GM19023 (cell line): ENCODE data around the gene SULT1C2.
"Not testable (repeated sequence)": the region's sequence is repeated elsewhere in the genome, so short reads cannot be mapped to it uniquely, and the experiment has no call there.

ENCODE experiments used
- ATAC-seq: cut with Tn5 transposase; IDR thresholded peaks from one replicate; pipeline ENCODE4 v1.9.1; 2021; ENCODE audit warnings: mild to moderate bottlenecking, moderate library complexity; ENCODE audit not compliant: unreplicated experiment

SULT1C2 gene

DNA sequence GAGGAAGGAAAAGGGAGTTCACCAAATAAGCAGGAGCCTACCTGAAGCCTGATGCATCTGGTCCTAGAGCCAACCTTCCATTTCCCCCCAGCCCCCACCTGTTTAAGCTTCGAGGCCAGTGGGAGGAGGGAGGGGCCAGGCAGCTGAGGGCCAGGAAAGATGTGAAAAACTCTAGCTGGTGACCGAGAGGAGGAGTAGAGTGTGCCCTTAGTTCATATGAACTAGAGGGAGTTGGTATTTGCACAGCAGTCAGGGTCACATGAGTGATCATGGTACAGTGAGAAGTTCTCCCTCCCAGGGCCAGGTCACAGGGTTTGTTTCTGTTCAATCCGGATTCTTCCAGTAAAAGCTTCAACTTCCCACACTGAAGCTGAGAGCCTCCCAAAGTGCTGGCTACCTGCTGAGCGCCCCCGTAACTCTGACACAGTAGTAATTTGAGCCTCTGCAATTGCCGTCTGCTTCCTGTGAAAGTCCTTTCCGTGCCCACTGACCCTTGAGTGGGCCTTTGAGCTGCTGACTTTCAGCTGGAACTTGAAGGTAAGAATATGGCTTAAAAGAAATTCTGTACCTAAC is at the start of gene SULT1C2:
SULT1C2 (plus strand) TSS at position 362 of the 573 bp plus-strand sequence. CDS start 4,773 bp downstream, outside the sequence.
- no peak for ATAC-seq

DNA sequence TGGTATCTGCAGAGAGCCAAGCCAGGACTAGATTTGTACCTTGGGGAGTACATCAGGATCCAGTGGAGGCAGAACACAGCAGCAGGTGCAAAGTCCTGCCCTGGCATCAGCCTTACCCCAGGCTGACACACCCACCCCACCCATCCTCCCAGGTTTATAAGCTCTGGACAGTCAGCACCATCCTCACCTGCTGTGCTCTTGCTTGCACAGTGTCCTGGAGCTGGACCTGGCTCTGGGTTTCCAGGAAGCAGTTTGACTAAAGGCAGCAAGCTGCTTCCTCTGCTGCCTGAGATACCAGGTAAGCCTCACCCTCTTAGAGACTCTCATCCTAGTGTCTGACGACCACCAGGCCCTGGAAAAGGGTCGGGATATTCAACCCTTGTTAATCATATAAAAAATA is 48.9 kb upstream of the SULT1C2 start, which contains the start of gene SULT1C3:
SULT1C3 (plus strand) TSS at position 183 of the 400 bp plus-strand sequence. CDS start 7,227 bp downstream, outside the sequence.
- no peak for ATAC-seq

DNA sequence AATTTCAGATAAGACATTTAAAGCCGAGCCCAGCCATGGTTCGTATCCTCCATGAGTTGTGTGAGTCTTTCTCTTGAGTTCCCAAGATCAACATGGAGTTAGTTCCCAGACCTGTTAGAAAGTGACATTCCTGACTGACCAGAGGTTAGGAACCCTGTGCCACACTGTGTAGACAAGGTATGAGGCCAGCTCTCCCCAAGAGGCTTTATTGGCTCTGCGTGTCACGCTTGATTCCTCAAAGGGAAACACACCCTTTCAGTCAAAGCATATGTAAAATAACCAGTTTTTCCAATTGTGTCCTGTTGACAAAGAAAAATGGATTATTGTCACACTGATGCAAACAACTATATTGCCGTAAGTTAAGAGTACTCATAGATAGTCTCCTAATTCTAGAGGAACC is 47.7 kb upstream of the SULT1C2 start:
- no peak for ATAC-seq

DNA sequence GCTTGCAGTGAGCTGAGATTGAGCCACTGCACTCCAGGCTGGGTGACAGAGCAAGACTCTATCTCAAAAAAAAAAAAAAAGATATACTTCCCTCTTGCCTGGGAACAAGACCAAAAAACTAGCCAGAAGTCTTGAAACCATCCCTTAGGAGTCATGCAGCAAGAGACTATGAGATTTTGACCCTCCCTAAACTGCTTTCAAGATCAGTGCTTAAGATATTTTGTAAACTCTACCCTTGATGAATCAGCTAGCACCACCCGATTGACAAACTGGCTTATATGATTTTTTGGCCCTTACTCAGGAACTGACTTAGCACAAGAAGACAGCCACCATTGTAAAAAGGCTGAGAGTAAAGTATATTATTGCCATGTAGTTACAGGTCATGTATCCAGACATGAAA is 45.1 kb upstream of the SULT1C2 start:
- ATAC-seq = no peak

DNA sequence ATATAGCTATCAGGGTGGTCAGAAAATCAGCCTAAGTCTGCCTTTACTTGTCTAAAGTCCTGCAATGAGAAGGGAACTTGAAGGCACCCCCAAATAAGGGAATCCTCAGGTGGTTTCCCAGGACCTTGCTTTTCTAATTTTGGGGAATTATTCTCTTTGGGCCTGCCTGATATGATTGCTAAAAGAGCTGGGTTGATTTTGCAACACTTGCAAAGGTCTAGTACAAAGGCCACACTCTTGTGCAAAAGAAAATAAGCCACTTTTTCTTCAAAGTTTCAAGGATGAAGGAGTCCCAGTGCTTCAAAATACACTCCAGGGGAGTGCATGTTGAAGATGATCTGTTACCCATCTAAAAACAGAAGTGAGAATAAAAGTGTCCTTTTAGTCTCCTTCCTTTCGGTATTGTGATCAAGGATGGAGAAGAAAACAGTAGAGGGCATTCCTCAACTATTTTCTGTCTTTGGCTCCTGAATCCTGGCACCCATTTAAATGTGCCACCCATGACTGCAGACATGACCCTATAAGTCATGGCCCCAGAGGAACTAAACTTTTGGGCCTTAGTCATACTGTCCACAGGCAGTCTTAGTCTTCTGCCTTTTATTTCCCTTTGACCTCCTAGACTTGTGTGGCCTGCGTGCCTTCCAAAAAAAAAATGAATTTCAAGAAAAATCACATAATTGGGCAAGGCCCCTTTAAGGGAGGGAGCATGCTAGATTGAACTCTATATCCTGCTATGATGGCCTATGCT is 43.9 kb upstream of the SULT1C2 start:
- ATAC-seq = no peak

DNA sequence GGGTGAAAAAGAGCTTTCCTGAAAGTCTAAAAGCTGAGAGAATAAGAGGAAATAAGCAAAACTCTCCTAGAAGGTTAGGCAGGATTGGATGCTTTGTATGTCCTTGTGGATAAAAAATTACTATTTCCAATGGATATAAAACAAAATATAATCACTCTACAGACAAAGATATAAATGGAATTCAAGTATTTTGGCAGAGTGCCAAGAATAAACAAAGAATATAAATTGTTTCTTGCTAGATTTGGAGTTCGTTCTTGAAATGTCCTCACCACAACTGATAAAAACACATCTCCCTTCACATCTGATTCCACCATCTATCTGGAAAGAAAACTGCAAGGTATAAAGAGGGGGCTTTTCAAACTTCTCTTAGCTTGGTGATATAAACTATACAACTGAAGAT is 35.6 kb upstream of the SULT1C2 start:
- no peak for ATAC-seq

DNA sequence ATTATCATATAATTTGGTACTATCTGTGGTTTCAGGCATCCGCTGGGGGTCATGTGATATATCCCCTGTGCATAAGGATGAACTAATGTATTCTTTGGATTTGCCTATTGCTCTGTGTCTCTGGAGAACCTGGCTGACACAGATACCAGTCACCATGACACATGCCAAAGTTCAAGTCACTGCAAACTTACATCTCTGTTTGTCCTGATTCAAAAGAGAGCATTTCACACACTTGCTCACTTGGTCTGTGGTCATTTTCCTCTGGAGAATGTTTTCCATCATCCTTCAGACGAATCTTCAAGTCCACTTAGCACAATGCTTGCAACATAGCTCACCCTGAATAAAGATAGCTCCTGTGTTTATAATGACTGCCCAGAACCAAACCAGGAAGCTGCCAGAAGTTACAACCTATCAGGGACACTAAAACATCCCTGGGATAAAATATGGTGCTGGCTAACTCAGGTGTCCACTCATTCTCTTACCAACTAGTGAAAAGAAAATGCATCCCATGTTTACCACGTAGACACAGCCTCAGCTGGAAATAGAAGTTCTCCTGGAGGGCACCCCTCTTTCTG is 30.9 kb upstream of the SULT1C2 start:
- ATAC-seq = no peak

DNA sequence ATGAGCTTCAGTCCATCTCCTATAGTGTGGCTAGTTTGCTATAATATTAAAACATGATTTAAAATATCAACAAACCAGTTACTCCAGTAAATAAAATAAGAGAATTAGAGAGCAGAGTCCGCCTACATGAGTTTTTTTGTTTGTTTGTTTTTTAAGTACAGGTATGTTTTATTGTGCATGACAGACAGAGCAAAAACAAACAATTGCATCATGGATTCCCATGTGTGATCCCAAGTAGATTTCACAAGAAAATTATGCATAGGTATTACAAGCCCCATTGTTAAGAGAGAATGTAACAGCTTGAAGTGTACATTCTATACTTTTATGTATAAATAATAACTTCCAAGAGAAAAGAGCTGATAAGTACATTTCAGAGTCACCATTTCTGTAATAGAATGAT is 27.9 kb upstream of the SULT1C2 start:
- no peak for ATAC-seq

DNA sequence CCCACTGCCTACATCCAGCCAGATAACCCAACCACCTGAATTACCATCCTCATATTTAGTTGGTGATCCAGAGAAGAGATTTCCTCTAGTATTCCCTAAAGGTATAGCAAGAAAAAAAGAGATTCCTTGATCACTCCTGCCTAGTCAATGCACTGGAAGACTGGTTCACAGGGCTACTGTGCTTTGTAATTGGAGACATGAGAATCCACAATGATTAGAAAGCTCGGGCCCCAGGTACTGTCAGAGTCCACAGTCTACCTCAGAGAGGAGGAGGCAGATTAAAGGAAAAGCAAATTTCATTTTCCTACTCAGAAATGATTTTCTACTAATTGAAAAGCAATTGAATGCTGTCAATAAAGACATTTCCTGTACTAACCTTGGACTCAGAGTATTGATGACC is 26.7 kb upstream of the SULT1C2 start:
- no peak for ATAC-seq

DNA sequence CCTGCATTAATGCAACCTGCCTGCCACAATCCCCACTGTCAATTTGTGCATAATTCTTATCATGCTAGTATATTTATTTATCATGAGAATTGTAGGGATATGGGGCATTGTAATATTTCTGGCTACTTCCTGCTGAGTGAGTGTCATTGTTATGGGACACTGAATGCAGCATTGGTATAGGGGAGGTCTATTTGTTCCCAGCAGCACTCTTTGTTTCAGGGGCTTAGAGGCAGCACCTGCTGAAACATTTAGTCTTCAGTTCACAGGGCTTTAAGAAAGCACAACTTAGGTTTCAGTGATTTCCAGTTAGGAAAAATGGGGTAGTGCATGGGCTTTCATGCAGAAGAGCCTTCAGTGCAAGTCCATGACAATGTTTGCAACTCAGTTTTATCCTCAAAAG is 25.3 kb upstream of the SULT1C2 start:
- ATAC-seq = no peak

DNA sequence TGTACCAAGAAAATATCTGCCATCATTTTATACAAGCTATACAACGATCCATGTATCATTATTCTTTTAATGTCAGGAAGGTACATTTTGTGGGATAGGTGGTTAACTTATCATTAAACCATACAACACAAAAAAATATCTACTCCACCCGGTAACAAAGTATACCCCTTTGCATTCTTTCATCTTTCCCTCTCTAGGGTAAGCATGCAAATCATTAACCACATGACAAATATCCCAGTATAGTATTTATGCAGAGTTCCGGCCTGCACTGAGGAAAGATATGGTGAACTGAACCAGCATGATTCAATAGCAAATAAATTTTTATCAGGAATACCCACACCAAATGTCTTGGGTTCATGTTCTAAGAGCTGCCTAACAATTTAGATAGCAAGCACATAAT is 22.5 kb upstream of the SULT1C2 start:
- no peak for ATAC-seq

DNA sequence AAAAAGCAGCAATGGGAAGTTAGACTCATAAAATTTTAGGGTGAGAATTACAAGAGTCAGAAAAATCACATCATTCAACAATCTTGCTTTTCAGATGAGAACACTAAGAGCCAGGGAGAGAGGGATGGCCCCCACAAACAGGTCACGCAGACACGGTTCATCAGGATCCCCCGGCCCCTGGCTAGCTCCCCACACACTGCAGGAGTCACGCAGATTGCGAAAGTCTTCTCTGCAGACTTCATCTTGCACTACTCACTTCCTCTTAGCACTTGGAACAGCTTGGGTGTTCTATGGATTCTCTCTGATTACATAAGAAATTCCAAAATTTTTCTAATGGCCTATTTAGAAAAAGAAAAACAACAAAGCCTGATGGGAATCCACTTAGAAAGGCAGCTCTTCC is 21.6 kb upstream of the SULT1C2 start:
- ATAC-seq = no peak

DNA sequence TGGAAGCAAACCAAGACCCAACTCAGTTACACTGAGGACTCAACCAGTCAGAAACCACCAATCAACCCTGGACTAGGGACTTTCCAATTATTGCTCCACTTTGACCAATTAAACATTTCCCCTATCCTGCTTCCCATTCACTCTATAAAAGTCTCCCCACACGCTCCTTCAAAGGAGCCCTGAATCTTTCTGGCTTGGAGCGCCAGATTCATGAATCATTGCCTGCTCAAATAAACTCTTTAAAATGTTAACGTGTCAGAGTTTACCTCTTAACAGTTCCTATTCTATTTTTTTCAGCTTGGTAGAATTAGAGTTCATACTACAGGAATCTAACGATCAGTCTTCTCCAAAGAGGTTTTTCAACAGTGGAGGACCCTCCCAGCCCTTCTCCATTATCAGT is 20.7 kb upstream of the SULT1C2 start:
- no peak for ATAC-seq

DNA sequence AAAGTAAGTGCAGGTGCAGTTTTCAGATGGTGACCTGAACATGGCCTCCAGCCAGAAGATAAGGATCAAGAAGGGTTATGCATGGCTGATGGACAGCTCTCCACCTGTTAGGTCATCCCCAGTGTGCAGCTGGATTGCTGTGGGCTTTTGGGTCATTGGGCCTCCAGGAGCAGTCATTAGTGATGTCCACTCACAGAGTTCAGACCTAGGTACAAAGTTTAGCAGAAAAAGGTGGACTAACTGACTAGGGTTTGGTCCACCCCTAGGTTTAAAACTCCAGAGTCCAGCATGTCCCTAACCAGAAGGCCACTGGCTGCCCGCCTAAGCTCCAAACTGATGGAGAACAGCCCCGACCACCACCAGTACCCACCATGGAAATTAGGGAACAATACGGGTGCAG is 18.3 kb upstream of the SULT1C2 start:
- no peak for ATAC-seq

DNA sequence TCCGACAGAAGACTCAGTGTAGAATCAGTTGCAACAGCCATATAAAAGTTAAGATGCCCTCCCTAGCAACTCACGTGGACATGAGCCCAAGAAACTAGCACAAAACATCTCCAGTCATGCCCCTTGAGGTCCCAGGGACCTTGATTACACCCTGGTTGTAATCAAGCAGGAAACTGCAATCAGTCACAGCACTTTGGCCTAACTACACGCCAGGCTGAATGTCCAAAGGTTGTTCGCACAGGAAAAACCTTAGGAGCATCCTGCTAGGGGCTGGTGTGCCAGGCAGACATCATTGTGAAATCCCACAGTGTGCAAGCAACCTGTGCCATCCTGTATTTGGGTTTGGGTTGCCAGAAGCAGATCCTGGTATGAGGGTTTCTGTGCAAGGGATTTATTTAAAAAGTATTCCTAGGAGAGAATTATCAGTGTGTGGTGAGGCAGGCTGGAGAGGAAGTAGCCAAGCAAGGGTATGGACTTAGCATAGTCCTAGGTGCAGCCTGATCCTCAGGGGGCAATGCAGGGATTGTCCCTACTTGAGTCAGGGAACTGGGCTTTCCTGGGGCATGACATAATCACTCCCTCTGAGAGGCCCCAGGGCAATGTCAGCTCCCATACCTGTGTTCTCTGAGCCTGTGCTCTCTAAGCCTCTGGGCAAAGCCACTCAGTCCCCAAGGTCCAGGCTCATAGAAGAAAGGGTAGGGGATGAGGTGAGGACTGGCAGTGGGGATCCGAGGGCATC is 17.8 kb upstream of the SULT1C2 start:
- no peak for ATAC-seq

DNA sequence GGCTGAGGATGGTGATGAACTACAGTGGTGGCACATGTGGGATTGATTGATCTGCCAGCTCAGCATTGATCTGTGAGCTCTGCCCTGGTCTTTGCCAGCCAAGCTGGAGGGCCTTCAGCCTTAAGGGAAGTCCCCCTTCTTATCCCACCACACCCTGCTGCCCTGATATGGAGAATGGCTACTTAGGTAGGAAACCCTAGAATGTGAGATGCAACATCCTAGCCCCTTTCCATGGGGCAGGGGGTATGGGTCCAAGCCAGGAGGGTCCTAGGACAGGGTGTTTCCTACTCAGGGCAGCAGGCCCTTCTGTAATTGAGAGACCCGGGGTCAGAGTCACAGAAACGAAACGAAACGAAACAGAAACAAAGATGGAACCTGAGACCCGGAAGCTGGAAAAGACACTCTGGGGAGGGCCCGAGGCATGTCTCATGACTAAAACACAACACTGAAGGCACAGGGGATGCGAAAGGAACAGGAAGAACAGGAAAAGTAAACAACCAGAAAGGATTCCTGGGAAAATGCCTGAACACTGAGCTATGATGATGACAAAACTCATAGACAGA is 16.9 kb upstream of the SULT1C2 start:
- no peak for ATAC-seq

DNA sequence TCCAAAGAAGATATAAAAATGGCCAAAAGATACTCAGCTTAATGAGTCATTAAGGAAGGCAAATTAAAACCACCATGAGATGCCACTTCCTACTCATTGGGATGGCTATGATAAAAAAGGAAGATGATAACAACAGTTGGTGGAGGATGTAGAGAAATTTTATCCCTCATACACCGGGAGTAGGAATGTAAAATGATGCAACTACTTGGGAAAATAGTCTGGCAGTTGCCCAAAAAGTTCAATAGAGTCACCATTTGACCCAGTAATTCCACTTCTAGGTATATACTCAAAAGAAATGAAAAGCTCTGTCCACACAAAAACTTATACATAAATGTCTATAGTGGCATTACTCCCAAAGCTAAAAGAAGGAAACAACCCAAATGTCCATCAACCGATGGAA is 10.1 kb upstream of the SULT1C2 start:
- ATAC-seq = no peak

DNA sequence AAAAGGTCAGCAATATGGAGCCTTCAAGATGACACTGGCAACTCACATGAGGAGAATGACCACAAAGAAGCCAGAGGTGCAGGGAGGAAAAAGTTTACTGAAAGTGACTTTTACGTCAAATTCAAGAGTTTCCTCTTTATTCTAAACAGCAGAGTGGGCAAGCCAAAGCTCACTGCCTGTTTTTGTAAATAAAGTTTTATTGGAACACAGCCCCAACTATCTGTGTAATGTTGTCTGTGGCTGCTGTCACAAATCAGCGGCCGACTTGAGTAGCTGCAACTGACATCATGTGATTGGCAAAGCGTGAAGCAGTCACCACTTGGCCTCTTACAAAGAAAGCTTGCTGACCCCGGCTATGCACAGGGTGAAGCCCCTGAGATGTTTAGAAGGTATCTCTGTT is 9.2 kb upstream of the SULT1C2 start:
- ATAC-seq = no peak

DNA sequence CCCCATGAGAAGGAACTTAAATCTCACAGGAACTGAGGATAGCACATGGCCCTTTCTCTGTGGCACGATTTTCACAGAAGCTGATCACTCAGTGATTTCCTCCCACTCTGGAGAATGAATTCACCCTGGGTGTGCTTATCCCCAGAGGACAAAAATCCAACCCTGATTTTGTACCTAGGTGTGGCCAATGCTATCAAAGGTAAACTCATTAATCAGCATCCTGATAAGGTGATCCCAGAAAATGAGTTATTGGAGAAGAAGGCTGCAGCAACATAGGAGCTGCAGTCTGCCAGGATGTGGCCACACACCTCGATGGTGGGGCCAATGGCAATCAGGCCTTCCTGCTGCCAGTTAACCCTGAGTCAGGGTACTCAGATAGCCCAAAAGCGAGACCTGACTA is 8.2 kb upstream of the SULT1C2 start:
- no peak for ATAC-seq

DNA sequence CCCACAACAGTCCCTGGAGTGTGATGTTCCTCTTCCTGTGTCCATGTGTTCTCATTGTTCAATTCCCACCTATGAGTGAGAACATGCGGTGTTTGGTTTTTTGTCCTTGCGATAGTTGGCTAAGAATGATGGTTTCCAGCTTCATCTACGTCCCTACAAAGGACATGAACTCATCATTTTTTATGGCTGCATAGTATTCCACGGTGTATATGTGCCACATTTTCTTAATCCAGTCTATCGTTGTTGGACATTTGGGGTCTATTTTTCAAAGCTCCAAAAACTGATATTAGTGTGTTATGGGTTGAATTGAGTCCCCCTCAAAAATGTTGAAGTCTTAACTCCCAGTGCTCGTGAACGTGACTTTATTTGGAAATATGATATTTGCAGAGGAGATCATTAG is 4.1 kb upstream of the SULT1C2 start:
- ATAC-seq = not testable (repeated sequence)

DNA sequence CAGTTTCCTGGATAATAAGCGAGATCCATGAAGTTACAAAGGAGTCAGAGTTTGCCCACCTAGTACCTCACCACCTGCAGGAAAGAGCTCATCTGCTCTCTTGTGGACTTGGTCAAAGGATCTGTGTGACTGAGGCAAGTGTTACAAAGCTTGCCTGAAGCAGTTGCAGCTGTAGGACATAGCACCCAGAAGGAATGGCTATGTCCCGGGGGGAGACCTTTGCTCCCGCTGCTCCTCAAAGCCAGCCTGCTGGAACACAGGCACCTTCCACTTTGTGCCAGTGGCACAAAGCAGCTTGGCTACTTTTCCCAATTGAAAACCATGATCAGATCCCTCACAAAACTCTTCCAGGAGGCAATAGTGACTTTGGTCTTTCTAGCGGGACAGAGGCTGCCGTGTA is 3.1 kb upstream of the SULT1C2 start:
- no peak for ATAC-seq
